HPDE6-E6E7 (cell line): ENCODE measurements around the gene NYAP2.

ENCODE experiments used
- DNase-seq: peaks from one replicate; pipeline ENCODE4 v3.0.0; 2011; ENCODE audit warnings: missing footprints; ENCODE audit errors: extremely low spot score

The NYAP2 gene

DNA sequence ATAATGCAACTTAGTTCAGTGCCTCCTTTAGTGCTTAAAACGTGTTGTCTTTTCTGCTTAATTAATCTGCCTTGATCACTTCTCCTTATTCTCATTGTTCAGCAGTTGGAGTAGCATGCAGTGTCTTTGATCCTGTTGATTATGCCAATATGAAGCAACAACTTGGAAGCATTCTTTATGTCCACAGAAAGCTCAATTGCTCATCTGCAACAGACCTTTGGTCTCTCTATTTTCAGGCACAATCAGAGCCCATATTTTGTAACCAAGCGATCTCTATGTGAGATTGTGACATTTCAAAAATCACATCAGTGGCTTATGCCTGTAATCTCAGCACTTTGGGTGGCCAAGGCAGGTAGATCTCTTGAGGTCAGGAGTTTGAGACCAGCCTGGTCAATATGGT lies 217.3 kb downstream of the NYAP2 start:
- DNase-seq: no peak

DNA sequence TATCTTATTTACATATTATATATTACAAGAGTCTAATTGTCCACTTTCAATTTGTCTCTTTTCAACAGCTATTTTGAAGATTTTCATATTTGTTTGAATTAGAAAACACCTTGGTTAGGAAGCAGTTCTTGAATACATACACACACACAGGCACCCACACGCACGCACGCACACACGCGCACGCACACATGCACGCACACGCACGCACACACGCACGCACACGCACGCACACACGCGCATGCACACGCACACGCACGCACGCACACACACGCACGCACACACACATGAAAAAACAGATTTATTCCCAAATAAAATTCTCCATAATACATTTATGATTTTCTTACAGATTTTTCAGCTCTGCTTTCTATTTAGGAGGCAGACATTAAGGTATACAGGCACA lies 220.7 kb downstream of the NYAP2 start:
- DNase-seq: no peak

DNA sequence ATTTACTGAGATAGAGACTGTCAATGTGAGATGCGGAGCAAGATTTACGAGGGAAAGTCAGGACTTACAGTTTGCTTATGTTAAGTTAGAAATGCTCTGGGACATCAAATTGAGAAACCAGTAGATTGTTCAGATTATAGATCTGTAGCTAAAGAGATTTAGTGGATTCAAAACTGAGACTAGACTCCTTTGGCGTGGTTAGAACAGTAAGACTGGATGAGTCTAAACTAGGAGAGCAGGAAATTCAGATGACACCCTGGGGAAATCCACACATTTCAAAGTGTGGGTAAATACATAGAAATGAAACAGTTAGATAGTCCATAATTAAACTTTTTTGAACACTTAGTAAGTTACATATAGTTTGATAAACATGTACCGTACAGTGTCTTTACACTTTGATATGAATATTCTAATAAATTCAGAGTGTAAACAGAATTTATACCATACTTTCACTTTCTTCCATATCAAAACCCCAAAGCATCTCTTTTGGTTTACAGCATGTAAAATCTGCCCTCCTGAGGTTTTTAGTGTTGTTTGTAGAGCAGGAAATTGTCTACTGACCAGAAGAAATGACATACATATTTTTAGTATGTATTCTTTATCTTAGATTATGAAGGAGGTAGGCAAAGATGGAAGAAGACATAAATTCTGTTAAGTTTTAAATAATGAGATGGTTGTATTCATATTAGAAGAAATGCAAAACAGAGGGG lies 231.5 kb downstream of the NYAP2 start:
- no peak for DNase-seq

DNA sequence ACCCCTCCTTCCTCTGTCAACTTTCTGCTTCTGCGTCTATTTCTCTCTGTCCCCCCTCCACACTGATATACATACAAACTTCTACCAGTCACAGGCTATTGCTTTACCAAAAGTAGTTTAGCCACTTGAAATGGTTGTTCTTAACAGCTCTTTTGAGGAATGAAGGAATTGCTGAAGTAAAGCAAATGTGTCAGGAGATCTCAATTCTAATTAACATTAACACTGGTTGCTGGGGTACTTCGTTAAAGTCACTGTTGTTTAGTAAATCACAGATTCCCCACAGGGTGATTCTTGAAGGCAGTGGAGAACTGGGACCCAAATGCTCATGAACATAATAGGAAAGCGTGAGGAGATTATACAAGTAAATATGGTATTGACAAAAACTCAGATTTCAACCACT lies 232.8 kb downstream of the NYAP2 start:
- DNase-seq: no peak

DNA sequence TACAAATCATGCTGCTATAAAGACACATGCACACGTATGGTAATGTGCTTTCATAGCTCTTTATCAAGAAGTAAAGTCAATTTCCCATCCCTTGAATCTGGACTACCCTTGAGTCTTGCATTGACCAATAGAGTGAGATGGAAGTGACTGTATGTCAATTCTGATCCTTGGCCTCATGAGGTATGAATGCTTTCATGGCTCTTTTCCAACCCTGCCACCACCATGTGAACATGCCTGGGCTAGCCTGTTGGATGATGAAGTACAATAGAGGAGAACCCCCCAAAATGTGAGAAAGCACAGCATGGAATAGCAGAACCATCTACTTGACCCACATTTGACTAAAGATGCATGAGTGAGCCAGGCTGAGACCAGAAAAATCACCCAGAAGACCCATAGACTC lies 237.0 kb downstream of the NYAP2 start:
- no peak for DNase-seq

DNA sequence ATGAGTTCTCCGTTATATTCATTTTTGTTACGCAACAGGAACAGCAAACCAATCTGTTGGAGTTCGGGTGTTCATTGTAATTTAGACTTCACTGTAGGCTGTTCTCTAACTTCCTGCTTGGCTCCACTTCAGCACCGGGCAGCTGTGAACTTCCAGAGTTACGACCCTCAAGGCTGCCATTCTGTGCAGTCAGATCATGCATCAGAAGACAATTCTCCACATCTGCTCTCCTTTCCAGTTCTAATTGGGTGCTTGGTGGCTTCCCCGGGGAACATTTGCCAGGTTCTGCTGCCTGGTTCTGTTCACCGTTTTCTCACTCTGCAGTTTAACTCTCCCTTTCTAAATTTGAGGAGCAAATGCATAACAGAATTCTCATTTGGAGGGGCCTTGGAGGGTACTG lies 237.7 kb downstream of the NYAP2 start:
- no peak for DNase-seq

DNA sequence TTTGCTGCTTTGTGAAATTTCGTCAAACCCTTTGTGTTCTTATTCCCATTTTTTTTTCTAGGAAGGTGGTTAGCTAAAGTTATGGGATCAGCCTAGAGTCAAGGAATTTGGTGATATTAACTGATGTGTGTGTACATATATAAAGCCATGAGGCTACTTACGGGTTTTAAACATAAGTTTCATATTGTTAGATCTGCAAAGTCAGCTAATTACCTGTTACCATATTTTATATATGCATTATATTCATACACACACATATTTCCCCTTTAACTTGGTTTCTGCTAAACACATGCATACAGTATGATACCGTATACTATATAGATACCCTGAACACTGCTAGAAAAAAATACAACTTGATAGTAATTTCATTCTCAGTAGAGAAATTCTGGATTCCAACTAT lies 241.0 kb downstream of the NYAP2 start:
- no peak for DNase-seq

DNA sequence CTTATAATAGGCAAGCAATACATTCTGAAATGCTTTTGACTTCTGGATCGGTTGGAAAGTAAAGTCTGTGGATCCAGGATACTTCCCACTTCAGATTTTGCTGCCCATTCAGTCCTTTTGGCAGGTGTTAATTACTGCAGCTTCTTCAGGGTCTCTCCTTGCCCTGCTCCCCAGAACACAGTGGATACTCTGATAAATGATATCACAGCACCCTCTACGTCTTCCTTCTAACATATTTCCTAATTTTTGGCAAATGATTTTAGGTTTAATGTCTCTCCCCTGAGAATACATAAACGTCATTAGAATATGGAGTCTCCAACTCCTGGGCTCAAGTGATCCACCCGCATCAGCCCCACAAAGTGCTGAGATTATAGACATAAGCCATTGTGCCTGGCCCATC lies 249.8 kb downstream of the NYAP2 start:
- no peak for DNase-seq

DNA sequence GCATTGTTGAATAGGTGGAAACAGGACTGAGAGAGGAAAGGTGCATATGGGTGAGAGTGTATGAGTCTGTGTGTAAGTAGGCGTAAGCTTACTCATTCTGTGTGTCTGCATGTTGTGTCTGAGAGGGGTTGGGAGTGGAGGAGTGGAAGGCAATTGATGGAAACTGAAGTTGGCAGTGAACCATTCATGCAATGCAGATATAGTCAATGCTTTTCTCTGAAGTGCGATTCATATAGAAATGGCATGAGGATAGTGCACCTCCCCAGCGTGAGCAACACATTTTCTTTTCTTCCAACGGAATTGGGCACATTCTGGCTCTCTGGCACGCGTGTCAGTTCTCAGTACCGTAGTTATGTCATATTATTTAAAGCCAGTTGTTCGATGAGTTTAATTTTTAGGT lies 250.5 kb downstream of the NYAP2 start:
- no peak for DNase-seq

DNA sequence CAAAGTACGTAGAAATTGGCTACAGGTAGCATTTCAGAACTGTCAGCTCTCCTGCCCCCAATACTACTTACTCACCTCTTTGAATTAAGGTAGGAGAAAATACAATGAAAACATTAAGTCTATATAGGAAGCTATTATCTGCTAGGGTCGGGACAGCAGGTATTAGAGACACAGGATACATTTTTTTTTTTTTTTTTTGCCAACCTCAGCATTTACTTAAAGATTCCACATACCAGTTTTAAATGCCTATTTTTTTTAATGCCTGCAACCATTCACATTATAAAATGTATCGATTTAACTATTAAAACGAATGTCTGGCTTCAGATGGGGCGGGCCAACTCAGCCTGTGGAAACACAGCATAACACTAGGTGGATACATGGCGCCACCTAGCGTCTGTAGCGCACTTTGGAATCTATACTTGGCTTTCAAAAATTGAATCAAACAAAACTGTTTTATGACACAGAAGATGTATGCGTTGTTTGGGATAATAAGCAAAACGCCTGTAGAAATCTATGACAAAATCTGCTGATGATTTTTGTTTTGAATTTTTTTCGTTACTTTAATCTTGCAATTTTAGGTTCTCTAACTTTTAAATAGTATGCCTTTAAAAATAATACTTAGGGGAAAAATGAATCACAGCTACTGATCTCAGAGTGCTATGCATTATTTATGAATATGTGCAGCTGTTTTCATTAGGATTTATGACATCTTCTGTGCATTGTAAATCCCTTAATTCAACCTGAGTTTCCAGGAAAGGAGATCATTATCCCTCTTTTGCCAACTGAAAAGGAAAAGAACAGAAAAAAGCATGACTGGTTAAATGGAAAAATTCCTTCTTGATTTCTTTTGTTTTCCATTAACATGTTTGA lies 261.0 kb downstream of the NYAP2 start:
- DNase-seq: peak; percentile 65

DNA sequence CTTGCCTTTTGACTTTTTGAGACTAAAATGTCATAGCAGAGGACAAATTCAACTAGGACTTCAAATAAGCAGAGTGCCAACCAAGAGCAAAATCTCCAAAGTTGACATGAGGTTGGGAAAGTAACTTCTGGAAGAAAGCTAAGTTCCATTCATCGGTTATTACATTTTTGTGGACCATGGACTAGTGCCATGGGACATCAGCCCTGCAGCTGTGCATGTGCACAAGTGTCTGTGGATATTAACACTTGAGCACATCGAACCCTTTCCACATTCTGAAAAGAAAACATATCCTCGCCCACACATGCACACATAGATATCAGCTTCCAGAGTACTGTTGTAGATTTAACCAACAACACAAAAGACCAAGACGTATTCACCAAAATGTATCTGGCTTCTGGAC lies 262.6 kb downstream of the NYAP2 start:
- DNase-seq: no peak

DNA sequence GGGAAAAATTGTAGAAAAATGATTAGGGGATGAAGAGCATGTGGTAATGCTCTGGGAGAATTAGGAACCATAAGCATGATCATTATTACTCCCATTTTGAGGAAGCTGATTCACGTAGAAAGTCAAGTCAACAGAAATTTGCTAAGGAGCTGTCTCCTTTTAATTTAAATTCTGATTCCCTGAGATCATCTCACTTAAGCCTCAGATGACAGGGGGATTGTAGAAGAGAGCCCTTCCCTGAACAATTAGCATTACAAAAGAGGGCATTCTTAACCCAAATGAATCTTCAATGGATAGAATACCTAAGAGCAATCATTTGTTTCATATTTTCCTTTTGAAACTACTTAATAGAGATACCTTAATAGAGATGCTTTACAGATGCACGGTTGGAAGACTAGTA lies 267.9 kb downstream of the NYAP2 start:
- no peak for DNase-seq

DNA sequence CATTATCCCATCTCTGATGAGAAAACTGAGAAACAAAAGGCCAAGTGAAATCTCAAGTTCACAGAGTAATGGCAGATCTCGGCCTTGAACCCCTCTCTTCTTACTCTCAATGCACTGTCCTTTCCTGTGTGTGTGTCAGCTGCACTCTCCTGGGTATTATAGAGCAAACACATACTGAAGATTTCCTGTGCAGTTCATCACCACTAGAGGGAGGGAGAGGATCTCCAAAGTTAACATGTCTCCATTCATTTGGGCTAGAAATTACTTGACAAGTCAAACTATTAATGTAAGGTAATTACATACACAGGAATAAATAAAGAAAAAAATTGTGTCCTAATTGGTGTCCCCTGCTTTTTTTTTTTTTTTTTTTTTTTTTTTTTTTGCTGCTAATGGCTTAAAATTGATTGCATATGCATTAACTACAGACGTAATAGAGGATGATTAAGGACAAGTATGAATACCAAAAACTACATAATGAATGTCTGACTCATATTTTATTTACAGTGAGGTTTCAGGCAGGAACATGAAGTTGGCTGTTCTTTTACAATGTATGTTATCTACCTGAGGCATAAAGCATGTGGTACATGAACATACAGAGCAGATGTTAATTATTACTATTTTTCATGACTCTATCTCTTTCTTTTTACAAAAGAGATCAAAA lies 269.2 kb downstream of the NYAP2 start:
- peak; percentile 54 for DNase-seq

DNA sequence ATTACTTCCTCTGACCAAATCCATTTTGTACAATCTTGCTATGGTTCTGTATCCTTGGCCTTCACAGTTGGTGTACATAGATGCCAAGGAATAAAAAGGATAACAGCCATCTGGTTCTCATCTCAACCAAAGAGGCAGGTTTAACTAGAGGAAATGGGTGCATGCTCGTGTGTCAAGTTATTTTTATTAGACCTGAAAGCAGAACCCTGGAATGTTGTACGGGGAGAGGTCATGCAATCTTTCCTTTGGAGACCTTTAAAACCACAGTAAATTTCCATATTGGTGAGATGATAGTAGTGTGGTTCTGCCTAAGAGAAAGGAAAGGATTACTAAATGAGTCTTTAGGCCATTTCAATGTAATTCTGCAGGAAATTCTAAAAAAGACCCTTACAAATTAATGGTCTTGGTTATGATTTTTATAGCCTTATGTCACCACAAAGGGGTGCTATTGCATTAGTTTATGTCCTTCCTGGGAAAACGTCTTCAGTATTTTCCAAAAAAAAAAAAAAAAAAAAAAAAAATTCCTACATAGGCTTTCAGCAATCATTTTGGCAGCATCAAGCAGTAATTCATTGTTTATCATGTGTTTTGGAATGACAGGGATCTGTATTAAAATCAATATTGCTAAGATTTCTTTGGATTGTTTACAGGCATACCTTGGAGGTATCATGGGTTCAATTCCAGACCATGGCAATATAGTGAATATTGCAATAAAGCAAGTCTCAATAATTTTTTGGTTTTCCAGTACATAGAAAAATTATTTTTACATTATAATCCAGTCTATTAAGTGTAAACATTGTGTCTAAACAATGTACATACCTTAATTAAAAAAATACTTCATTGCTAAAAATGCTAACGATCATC lies 270.8 kb downstream of the NYAP2 start:
- DNase-seq: no peak

DNA sequence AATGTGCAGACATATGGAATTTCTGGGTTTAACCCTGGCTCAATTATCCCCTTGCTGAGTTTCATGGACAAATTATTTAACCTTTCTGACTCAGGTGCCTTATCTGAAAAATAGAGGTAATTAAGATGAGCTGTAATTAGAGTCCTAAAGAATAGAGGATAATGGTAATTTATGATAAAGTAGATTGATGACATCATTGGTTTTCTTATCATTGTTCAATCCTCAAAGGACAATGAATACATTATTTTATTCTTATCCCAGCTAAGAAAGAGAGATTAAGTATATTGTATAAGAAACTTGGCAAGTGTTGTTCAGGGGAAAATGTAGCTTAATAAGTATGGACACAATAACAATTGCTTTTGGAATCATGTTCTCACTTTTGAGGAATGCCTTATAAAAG lies 279.3 kb downstream of the NYAP2 start:
- no peak for DNase-seq

DNA sequence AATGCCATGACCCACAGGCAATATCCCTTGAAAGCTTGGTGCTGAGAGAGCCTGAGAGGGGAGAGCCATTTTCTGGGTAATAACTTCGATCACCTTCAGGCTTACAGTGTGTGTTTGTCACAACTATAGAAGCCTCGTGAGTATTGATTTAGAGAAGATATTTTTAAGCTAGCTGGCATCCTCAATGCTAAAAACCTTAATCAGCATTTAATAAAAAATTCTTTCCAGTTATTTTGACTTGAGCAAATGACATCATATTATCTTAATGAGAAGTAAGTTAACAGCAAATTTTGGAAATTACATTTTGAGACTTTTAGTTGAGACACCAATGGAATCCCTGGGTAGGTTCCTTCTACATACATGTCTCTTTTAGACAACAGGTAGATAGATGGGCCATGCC lies 283.7 kb downstream of the NYAP2 start:
- no peak for DNase-seq

DNA sequence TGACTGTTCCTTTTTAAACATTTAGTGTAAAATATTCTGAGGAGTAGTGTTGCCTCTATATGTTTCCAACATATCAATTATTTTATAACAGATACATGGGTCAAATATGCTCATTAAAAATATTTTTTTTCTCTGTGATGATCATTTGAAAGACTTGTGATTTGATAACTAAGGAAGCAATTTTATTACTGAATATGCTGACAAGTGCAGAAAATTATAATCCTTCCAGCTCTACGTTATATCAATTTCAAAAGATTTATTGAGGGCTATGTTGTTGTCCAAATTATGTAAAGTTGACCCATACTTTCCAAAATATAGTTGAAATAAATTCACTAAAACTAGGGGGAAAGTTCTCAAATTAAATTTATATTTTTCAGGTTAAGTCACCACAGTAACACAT lies 290.6 kb downstream of the NYAP2 start:
- DNase-seq: no peak

DNA sequence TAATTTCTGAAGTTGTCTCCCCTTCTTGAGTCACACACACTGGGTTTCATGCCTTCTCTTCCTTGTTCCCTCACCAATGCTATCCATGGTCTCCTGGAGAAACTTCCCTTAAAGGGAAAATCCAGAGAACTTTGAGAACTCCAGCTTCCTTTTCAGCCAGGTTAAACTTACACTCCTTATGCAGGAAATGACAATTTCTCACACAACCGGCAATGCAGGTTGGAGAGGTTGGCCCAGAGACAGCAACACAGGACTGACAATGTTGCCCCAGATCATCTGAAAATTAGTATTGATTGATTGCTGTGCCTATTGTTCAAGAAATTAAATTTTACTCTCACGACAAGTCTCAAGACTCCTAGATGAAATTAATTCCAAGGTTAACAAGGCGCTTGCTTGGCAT lies 292.2 kb downstream of the NYAP2 start:
- DNase-seq: no peak

DNA sequence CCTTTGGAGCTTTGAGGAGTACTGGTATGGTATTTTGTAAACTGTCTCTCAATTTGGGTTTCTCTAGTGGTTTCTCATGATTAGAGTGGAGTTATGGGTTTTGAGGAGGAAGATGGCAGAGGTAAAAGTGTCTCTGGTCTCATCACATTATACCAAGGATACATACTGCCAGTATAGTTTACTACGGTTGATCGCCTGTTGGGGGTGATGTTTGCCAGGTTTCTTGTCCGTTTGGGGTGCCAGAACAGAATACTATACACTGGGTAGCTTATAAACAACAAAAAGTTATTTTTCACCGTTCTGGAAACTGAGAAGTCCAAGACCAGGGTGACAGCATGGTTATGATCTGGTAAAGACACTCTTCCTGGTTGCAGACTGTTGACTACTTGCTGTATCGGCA lies 293.7 kb downstream of the NYAP2 start:
- no peak for DNase-seq

DNA sequence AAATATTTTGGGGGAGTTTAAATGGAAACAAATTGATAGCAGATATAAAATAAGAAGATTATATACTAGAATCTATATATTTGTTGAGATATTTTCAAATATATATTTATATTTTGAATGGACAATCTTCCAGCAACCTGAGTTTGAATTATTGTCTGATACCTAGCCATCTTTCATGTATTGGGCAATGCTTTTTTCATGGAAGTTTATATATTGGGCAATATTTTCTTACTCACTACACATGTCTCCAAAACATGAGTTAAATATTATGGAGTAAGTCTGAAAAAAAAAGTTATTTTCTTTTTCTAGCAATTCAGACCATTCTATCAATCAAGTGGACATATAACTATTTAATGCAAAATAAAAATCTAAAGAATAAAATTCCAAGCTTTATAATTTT lies 295.2 kb downstream of the NYAP2 start:
- DNase-seq: no peak

DNA sequence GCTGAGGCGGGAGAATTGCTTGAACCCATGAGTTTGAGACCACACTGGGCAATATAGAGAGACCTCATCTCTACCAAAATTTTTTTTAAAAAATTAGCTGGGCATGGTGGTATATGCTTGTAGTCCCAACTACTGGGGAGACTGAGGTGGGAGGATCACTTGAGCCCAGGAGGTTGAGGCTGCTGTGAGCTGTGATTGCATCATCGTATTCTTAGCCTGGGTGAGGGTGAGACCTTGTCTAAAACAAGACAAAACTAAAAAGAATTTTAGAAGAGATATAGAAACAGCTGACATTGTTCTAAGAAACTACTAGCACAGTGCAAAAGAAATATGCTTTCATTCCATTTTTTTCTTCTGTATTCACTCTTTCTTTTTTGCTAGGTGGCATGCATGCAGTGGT lies 298.4 kb downstream of the NYAP2 start:
- DNase-seq: no peak
